Astrocyte (in vitro differentiated cells and primary cell): ENCODE measurements around the gene NSF.
"Not testable (repeated sequence)": the region's sequence is repeated elsewhere in the genome, so short reads cannot be mapped to it uniquely, and the experiment has no call there.

ENCODE experiments used
- CTCF ChIP-seq: IDR thresholded peaks from 2 replicates; pipeline ENCODE4 v1.5.1; 2011; ENCODE audit warnings: low read depth, mild to moderate bottlenecking, inconsistent platforms, low read length, moderate library complexity; ENCODE audit not compliant: insufficient read depth
- EZH2 ChIP-seq: IDR thresholded peaks from 2 replicates; pipeline ENCODE4 v1.6.1; 2012; ENCODE audit warnings: mild to moderate bottlenecking, low read length, inconsistent platforms; ENCODE audit not compliant: insufficient read depth

- TF ChIP-seq CTCF, EZH2: not testable (repeated sequence)
Observed at GRCh38 chr17:46571796-46572195, 18.7 kb upstream of the NSF start.
